H1 (cell line): ENCODE results near the gene GDPD5. TPM values are rescaled to one million over a fixed set of nuclear protein-coding genes. Genes with fewer than 3 reads are reported as not detected.
A peak's percentile ranks its signal among the peaks of the same experiment; 100 is the strongest.

ENCODE experiments used
- CTCF ChIA-PET: fragments of 300-600 bp; sonication (Branson Sonifier 250); formaldehyde crosslinking; loops from one replicate; lab custom pipeline; 2021; ENCODE audit not compliant: partially characterized antibody; lab: Charles Lee
- POLR2A ChIA-PET: fragments of 300-600 bp; sonication (Branson Sonifier 250); formaldehyde crosslinking; loops from one replicate; lab custom pipeline; 2021; ENCODE audit warnings: inconsistent platforms; ENCODE audit not compliant: partially characterized antibody; lab: Charles Lee
- DNase-seq, 2 experiments: peaks; one replicate each; pipeline versions ENCODE4 v3.0.0 to v3.0.0-alpha.2; 2010 to 2022; ENCODE audit warnings: low spot score in 2 of 2, low read depth in 1 of 2, mixed read lengths in 1 of 2
- FAIRE-seq: peaks from 2 replicates; lab custom pipeline; 2011; peaks lifted over from hg19 to GRCh38; lab: Jason Lieb, UNC
- H2AFZ ChIP-seq: 2 replicates; pipeline ENCODE4 v1.8.1; 2012; ENCODE audit warnings: low read length, inconsistent platforms
- H2AK5ac ChIP-seq: 2 replicates; pipeline ENCODE4 v1.6.1; 2013; ENCODE audit warnings: low read depth, low read length
- H2BK120ac ChIP-seq: replicated peaks from 2 replicates; pipeline ENCODE3; 2013; ENCODE audit warnings: low read depth, low read length, inconsistent platforms
- H2BK12ac ChIP-seq: 2 replicates; pipeline ENCODE4 v1.6.1; 2013; ENCODE audit warnings: low read depth, low read length
- H2BK15ac ChIP-seq: 2 replicates; pipeline ENCODE4 v1.6.1; 2013; ENCODE audit warnings: low read length
- H2BK20ac ChIP-seq: 2 replicates; pipeline ENCODE4 v1.6.1; 2013; ENCODE audit warnings: low read length
- H2BK5ac ChIP-seq: 2 replicates; pipeline ENCODE4 v1.6.1; 2013; ENCODE audit warnings: low read depth, low read length
- H3K14ac ChIP-seq: 2 replicates; pipeline ENCODE4 v1.6.1; 2013; ENCODE audit warnings: inconsistent platforms; ENCODE audit not compliant: insufficient read length
- H3K18ac ChIP-seq: 2 replicates; pipeline ENCODE4 v1.6.1; 2013; ENCODE audit warnings: low read length; ENCODE audit errors: extremely low read depth
- H3K23ac ChIP-seq: 2 replicates; pipeline ENCODE4 v1.6.1; 2013; ENCODE audit warnings: inconsistent platforms; ENCODE audit not compliant: insufficient read length
- H3K23me2 ChIP-seq: 2 replicates; pipeline ENCODE4 v1.6.1; 2013; ENCODE audit warnings: low read depth, low read length
- H3K27ac ChIP-seq: 2 replicates; pipeline ENCODE4 v1.6.1; 2011; ENCODE audit warnings: low read depth, low read length, inconsistent platforms
- H3K27me3 ChIP-seq, 4 experiments: replicated peaks in 1 of 4; 1 replicate in 1 of 4; 2 replicates in 3 of 4; pipeline versions ENCODE4 v1.6.1 to v1.8.1; 2011 to 2013; ENCODE audit warnings: low read length in 3 of 4, mild to moderate bottlenecking in 3 of 4, inconsistent platforms in 2 of 4, mixed read lengths in 2 of 4, moderate library complexity in 1 of 4; ENCODE audit not compliant: control insufficient read depth in 3 of 4, insufficient read depth in 3 of 4; ENCODE audit errors: extremely low read depth in 1 of 4
- H3K36me3 ChIP-seq, 4 experiments: 2 replicates each; pipeline versions ENCODE4 v1.6.1 to v1.8.1; 2011 to 2013; ENCODE audit warnings: mild to moderate bottlenecking in 4 of 4, low read length in 3 of 4, moderate library complexity in 2 of 4, control low read depth in 1 of 4, inconsistent platforms in 1 of 4; ENCODE audit not compliant: insufficient read depth in 4 of 4, control insufficient read depth in 2 of 4
- H3K4ac ChIP-seq: replicated peaks from 2 replicates; pipeline ENCODE3; 2013; ENCODE audit warnings: low read length, low read depth, mixed read lengths, inconsistent platforms; ENCODE audit not compliant: insufficient read length
- H3K4me1 ChIP-seq, 4 experiments: replicated peaks in 1 of 4; 1 replicate in 1 of 4; 2 replicates in 3 of 4; pipeline versions ENCODE4 v1.6.1 to v1.8.1; 2011 to 2013; ENCODE audit warnings: low read length in 3 of 4, inconsistent platforms in 2 of 4, mixed read lengths in 1 of 4; ENCODE audit not compliant: insufficient read depth in 4 of 4, control insufficient read depth in 3 of 4
- H3K4me2 ChIP-seq, 2 experiments: 2 replicates each; pipeline versions ENCODE4 v1.6.1 to v1.8.1; 2011 to 2013; ENCODE audit warnings: low read depth in 2 of 2, low read length in 2 of 2, control low read depth in 1 of 2, inconsistent platforms in 1 of 2, mild to moderate bottlenecking in 1 of 2; ENCODE audit not compliant: insufficient read depth in 1 of 2
- H3K4me3 ChIP-seq, 4 experiments: fragments of 200-600, 300-600 bp in 1 of 4; sonication (generic), shearing (Covaris generic), sonication (Bioruptor Twin) in 1 of 4; 2 replicates each; pipeline versions ENCODE4 v1.5.1 to v1.8.1; 2011 to 2016; ENCODE audit warnings: low read length in 4 of 4, low read depth in 3 of 4, control low read depth in 2 of 4, inconsistent platforms in 2 of 4, mild to moderate bottlenecking in 2 of 4, mixed read lengths in 1 of 4, moderate library complexity in 1 of 4; ENCODE audit not compliant: insufficient read depth in 2 of 4; ENCODE audit errors: extremely low read depth in 1 of 4
- H3K56ac ChIP-seq: replicated peaks from 2 replicates; pipeline ENCODE3; 2013; ENCODE audit warnings: low read depth, mild to moderate bottlenecking, mixed read lengths, low read length, inconsistent platforms; ENCODE audit not compliant: insufficient read length
- H3K79me1 ChIP-seq: 2 replicates; pipeline ENCODE4 v1.6.1; 2013; ENCODE audit warnings: low read depth, low read length, control low read depth
- H3K79me2 ChIP-seq, 2 experiments: 2 replicates each; pipeline versions ENCODE4 v1.6.1 to v1.8.1; 2012 to 2013; ENCODE audit warnings: low read length in 2 of 2, mild to moderate bottlenecking in 2 of 2, inconsistent platforms in 1 of 2; ENCODE audit not compliant: insufficient read depth in 2 of 2, control insufficient read depth in 1 of 2
- H3K9ac ChIP-seq, 4 experiments: replicated peaks in 1 of 4; 1 replicate in 1 of 4; 2 replicates in 3 of 4; pipeline versions ENCODE4 v1.6.1 to v1.8.1; 2011 to 2013; ENCODE audit warnings: low read depth in 3 of 4, low read length in 3 of 4, control low read depth in 2 of 4, mild to moderate bottlenecking in 2 of 4, moderate library complexity in 2 of 4, inconsistent platforms in 1 of 4; ENCODE audit errors: extremely low read depth in 1 of 4
- H3K9me3 ChIP-seq, 2 experiments: 2 replicates each; pipeline versions ENCODE4 v1.6.1 to v1.8.1; 2012 to 2013; ENCODE audit warnings: mild to moderate bottlenecking in 2 of 2, moderate library complexity in 2 of 2, control low read depth in 1 of 2, inconsistent platforms in 1 of 2, low read depth in 1 of 2, low read length in 1 of 2, mixed read lengths in 1 of 2; ENCODE audit not compliant: insufficient read depth in 2 of 2
- H4K20me1 ChIP-seq, 2 experiments: replicated peaks in 1 of 2; 2 replicates each; pipeline versions ENCODE3 to v1.8.1; 2011 to 2013; ENCODE audit warnings: inconsistent platforms in 2 of 2, low read length in 2 of 2, mild to moderate bottlenecking in 1 of 2; ENCODE audit not compliant: insufficient read depth in 2 of 2, control insufficient read depth in 1 of 2
- H4K5ac ChIP-seq: 2 replicates; pipeline ENCODE4 v1.6.1; 2013; ENCODE audit warnings: low read length, low read depth, mixed read lengths, inconsistent platforms; ENCODE audit not compliant: insufficient read length
- H4K8ac ChIP-seq: 2 replicates; pipeline ENCODE4 v1.8.0; 2013; ENCODE audit warnings: mild to moderate bottlenecking, moderate library complexity, low read length, inconsistent platforms; ENCODE audit not compliant: insufficient read depth; ENCODE audit errors: extremely low read depth
- H4K91ac ChIP-seq: replicated peaks from 2 replicates; pipeline ENCODE3; 2013; ENCODE audit warnings: low read length, mixed read lengths, inconsistent platforms; ENCODE audit not compliant: insufficient read length
- BACH1 ChIP-seq: IDR thresholded peaks from 2 replicates; pipeline ENCODE4 v1.6.1; 2012; ENCODE audit warnings: low read length, improper control_type of control experiment
- EGR1 ChIP-seq: IDR thresholded peaks from 2 replicates; pipeline ENCODE4 v1.6.1; 2011; ENCODE audit warnings: low read depth, low read length, borderline replicate concordance
- FOSL1 ChIP-seq: IDR thresholded peaks from 2 replicates; pipeline ENCODE4 v1.6.1; 2011; ENCODE audit warnings: mild to moderate bottlenecking, low read depth, low read length, moderate library complexity; ENCODE audit not compliant: insufficient read depth
- KDM5A ChIP-seq: fragments of 200-600 bp; IDR thresholded peaks from 2 replicates; pipeline ENCODE4 v1.7.1; 2012; ENCODE audit warnings: mild to moderate bottlenecking, low read length, inconsistent platforms, mixed read lengths
- TBP ChIP-seq: IDR thresholded peaks from 2 replicates; pipeline ENCODE4 v1.6.1; 2011; ENCODE audit warnings: low read depth, low read length, improper control_type of control experiment
- ZNF274 ChIP-seq: IDR thresholded peaks from 2 replicates; pipeline ENCODE4 v1.7.0; 2012; ENCODE audit warnings: low read length, borderline replicate concordance; ENCODE audit errors: extremely low read depth
- WGBS, 2 experiments: shearing (Covaris generic) in 1 of 2; methylation state at CpG; one replicate each; pipeline versions ENCODE4 v1.1.6 to v1.1.7; 2013 to 2015; ENCODE audit warnings: low lambda C conversion rate in 2 of 2, mixed read lengths in 2 of 2, inconsistent platforms in 1 of 2, low coverage in 1 of 2, missing lambda C conversion rate in 1 of 2; ENCODE audit not compliant: insufficient replicate concordance in 2 of 2, insufficient coverage in 1 of 2, insufficient read length in 1 of 2; ENCODE audit errors: extremely low coverage in 1 of 2, missing lambda C conversion rate in 1 of 2; 5-methylcytosine and 5-hydroxymethylcytosine counted together
- polyA plus RNA-seq, 7 experiments: library from polyadenylated mRNA; depleted of rRNA in 3 of 7; stranded (reverse) in 5 of 7; unstranded in 2 of 7; fragments of >200 nt in 5 of 7; fragments of 200-250 nt in 2 of 7; gene quantifications; 1 replicate in 5 of 7; 2 replicates in 1 of 7; 4 replicates in 1 of 7; pipeline versions ENCODE4 v1.2.1 to v1.2.3, GENCODE V29; 2011 to 2013; ENCODE audit warnings: missing spikeins in 2 of 7, mixed read lengths in 2 of 7
- total RNA-seq: library from RNA; stranded (reverse); fragmentation: NEBNext Ultra II Directional; extraction: Animal tissue kit (Norgen Biotek cat#: 25700); gene quantifications from 2 replicates; pipeline ENCODE4 v1.2.1, GENCODE V29; 2021

Gene GDPD5
- total and polyA plus RNA-seq, 2 of the 8 experiments (the other 6 are each of a cell fraction or from before 2014, with no cell fraction given) = 7.8 to 8.6 TPM

DNA sequence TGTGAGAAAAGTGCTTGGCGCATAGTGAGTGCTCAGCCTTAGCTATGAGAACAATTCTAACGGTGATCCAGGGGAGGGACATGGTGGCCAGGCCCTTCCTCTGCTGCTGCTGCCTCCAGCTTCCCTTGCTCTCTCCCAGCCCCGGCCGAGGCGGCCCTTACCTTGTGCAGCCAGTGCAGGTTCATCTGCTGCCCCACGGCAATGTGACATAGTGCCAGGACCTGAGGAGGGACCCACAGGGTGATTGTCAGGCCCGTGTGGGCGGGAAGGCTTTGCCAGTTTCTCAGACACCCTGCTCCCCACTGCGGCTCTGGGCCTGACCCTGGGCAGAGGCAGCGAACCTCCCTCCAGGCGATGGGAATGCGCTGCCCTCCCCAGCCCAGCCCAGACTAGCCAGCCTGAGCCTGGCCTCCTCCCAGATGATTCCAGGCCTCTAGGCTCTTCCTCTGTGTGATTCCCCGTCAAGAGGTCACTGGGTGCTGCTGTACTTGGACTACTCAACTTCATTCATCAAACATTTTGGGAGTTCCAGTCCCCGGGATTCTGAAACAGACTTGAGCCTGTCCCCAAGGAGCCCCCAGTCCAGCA, 69.1 kb downstream of the GDPD5 start:
- CTCF ChIA-PET = interaction anchor here (0.8 to 31.5 kb wide), 10 partner anchors 9 to 266 kb away, joined by 3 to 603 read pairs (median 3); partner anchors contain the start of gene GDPD5

More for the DNA sequence above, 69.1 kb downstream of the GDPD5 start:
- Histone ChIP-seq H2BK5ac (no peak overlapping the region), H2AFZ (no peak overlapping the region), H3K4me3 (no peak overlapping the region), H4K5ac (no peak overlapping the region), H3K4me1 (peaks cover 0 to 6% (median 1%) of the 10 kb centered on the region in 4 experiments; a peak in 5 of 7 replicates), H4K20me1 (no peaks in the 10 kb centered on the region), H3K9ac (no peak overlapping the region), H3K4me2 (no peak overlapping the region), H3K27ac (no peak overlapping the region), H3K9me3 (no peaks in the 10 kb centered on the region), H2BK20ac (no peak overlapping the region), H3K14ac (no peak overlapping the region), H4K91ac (no peak overlapping the region), H3K27me3 (no peaks in the 10 kb centered on the region), H3K36me3 (no peaks in the 10 kb centered on the region), H3K56ac (no peak overlapping the region), H4K8ac (0 out of 2 replicates have a peak overlapping the region, but pooled peaks have one; percentile 35), H3K23ac (no peak overlapping the region), H2BK12ac (no peak overlapping the region), H2BK15ac (no peak overlapping the region), H3K79me2 (no peaks in the 10 kb centered on the region), H2AK5ac (no peak overlapping the region), H3K23me2 (no peaks in the 10 kb centered on the region), H3K18ac (no peak overlapping the region), H2BK120ac (no peak overlapping the region), H3K79me1 (no peaks in the 10 kb centered on the region), H3K4ac (no peak overlapping the region)
- no peak for FAIRE-seq
- no peak for DNase-seq
- POLR2A ChIA-PET = interaction anchor here (1.0 to 3.0 kb wide), 5 partner anchors 10 to 127 kb away, joined by 3 to 13 read pairs (median 3); no protein-coding TSS in a partner anchor
- 89% methylated on average over 14 of the region's 14 CpGs; no CpG with 5 or more reads in 1 of the 2 experiments for WGBS, 2 experiments
- no peak for TF ChIP-seq KDM5A
- TF ChIP-seq TBP = no peak
- TF ChIP-seq ZNF274 = no peak
- no peak for TF ChIP-seq FOSL1
- no peak for TF ChIP-seq EGR1
- TF ChIP-seq BACH1 = no peak
